Esophagus muscularis mucosa (tissue), 4 donors: Measurements from ENCODE around the gene CNBD2. TPM values are rescaled to one million over a fixed set of nuclear protein-coding genes. Genes with fewer than 3 reads are reported as not detected.
A peak's percentile ranks its signal among the peaks of the same experiment; 100 is the strongest.
"Not testable (repeated sequence)": the region's sequence is repeated elsewhere in the genome, so short reads cannot be mapped to it uniquely, and the experiment has no call there.

Experiments
- DNase-seq: peaks from one replicate; pipeline ENCODE4 v3.0.0-alpha.2; 2017; ENCODE audit errors: extremely low spot score
- H3K27ac ChIP-seq, 4 donors: fragments of 200-600 bp; sonication (generic); replicated peaks in 1 of 4; 1 replicate in 3 of 4; 2 replicates in 1 of 4; pipeline ENCODE4 v1.5.1; 2016 to 2019; ENCODE audit warnings: mild to moderate bottlenecking in 1 of 4
- H3K27me3 ChIP-seq, 4 donors: fragments of 200-600 bp; sonication (generic); one replicate each; pipeline versions ENCODE4 v1.5.1 to v1.6.0; 2016 to 2019
- H3K36me3 ChIP-seq, 4 donors: fragments of 200-600 bp; sonication (generic); one replicate each; pipeline ENCODE4 v1.5.1; 2016 to 2019
- H3K4me1 ChIP-seq, 4 donors: fragments of 200-600 bp; sonication (generic); one replicate each; pipeline ENCODE4 v1.5.1; 2016 to 2019
- H3K4me3 ChIP-seq, 4 donors: fragments of 200-600 bp; sonication (generic); 1 replicate in 2 of 4; 2 replicates in 2 of 4; pipeline ENCODE4 v1.5.1; 2016 to 2019; ENCODE audit warnings: mild to moderate bottlenecking in 4 of 4, moderate library complexity in 1 of 4
- H3K9me3 ChIP-seq, 4 donors: fragments of 200-600 bp; sonication (generic); 1 replicate in 3 of 4; 2 replicates in 1 of 4; pipeline ENCODE4 v1.5.1; 2016 to 2019
- EP300 ChIP-seq: sonication (generic); formaldehyde crosslinking; IDR thresholded peaks from one replicate; pipeline ENCODE4 v1.6.1; 2017; ENCODE audit warnings: antibody characterized with exemption
- POLR2A ChIP-seq: fragments of 450-650 bp; IDR thresholded peaks from one replicate; pipeline ENCODE4 v1.6.1; 2017; ENCODE audit warnings: antibody characterized with exemption, moderate library complexity, mild to moderate bottlenecking, low read depth
- POLR2AphosphoS5 ChIP-seq, 2 donors: sonication (generic); formaldehyde crosslinking; IDR thresholded peaks; one replicate each; pipeline ENCODE4 v1.6.1; 2017; ENCODE audit warnings: antibody characterized with exemption in 2 of 2
- whole genome bisulfite sequencing: methylation state at CpG from one replicate; pipeline ENCODE4 v1.1.5; 2018; 5-methylcytosine and 5-hydroxymethylcytosine counted together
- intact Hi-C: fragments of 100-400 bp; cut with DNase I; formaldehyde crosslinking; loops from one replicate; pipeline ENCODE4 v1.15.1; 2023
- total RNA-seq, 4 donors: library from RNA; depleted of rRNA; stranded (reverse); fragments of >200 nt; gene quantifications; one replicate each; pipeline versions ENCODE4 v1.1.0 to v1.2.1, GENCODE V29; 2016
- TF ChIP-seq, protein P1 (sequence below), 3 experiments: fragments of 200-600 bp in 2 of 3; fragments of 450-650 bp in 1 of 3; sonication (generic) in 2 of 3; IDR thresholded peaks; one replicate each; pipeline ENCODE4 v1.5.1; 2017 to 2019; ENCODE audit warnings: antibody characterized with exemption in 3 of 3, mild to moderate bottlenecking in 2 of 3, moderate library complexity in 1 of 3

CNBD2 gene
- total RNA-seq, 4 donors from 2014 or later = 4.2 to 7.1 (median 4.7) TPM

GRCh38 chr20:35947907-35948306 lies 20.5 kb upstream of the CNBD2 start:
- peaks cover 13 to 25% (median 15%) of the 10 kb centered on the region in 4 donors for H3K4me1 ChIP-seq
- peak in 1 of 2 donors; percentile 6 for TF ChIP-seq POLR2AphosphoS5 (IDR thresholded peaks at IDR 0.05)
- TF ChIP-seq EP300 = no peak
- no peak for TF ChIP-seq POLR2A
- TF ChIP-seq, protein P1, sequence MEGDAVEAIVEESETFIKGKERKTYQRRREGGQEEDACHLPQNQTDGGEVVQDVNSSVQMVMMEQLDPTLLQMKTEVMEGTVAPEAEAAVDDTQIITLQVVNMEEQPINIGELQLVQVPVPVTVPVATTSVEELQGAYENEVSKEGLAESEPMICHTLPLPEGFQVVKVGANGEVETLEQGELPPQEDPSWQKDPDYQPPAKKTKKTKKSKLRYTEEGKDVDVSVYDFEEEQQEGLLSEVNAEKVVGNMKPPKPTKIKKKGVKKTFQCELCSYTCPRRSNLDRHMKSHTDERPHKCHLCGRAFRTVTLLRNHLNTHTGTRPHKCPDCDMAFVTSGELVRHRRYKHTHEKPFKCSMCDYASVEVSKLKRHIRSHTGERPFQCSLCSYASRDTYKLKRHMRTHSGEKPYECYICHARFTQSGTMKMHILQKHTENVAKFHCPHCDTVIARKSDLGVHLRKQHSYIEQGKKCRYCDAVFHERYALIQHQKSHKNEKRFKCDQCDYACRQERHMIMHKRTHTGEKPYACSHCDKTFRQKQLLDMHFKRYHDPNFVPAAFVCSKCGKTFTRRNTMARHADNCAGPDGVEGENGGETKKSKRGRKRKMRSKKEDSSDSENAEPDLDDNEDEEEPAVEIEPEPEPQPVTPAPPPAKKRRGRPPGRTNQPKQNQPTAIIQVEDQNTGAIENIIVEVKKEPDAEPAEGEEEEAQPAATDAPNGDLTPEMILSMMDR (IDR thresholded peaks at IDR 0.05) = no peak
- peak overlapping the region in 2 of 4 donors; percentile 30 to 56 for H3K27ac ChIP-seq
- DNase-seq = no peak
- H3K36me3 ChIP-seq = peaks cover 29 to 49% (median 40%) of the 10 kb centered on the region in 4 donors
- WGBS = 75% methylated on average over 2 of the region's 2 CpGs
- H3K9me3 ChIP-seq = no peaks in the 10 kb centered on the region
- intact Hi-C loops = no loop called here
- no peak overlapping the region for H3K4me3 ChIP-seq
- no peaks in the 10 kb centered on the region for H3K27me3 ChIP-seq

- TF ChIP-seq, protein P1 (IDR thresholded peaks at IDR 0.05) = no peak
- TF ChIP-seq EP300 (no peak), POLR2A (no peak), POLR2AphosphoS5 (IDR thresholded peaks at IDR 0.05) (no peak)
- H3K36me3 ChIP-seq = peaks cover 9 to 29% (median 22%) of the 10 kb centered on the region in 4 donors
- intact Hi-C loops = no loop called here
- H3K9me3 ChIP-seq = no peaks in the 10 kb centered on the region
- peaks cover 21 to 32% (median 22%) of the 10 kb centered on the region in 4 donors for H3K4me1 ChIP-seq
- no peak overlapping the region for H3K27ac ChIP-seq
- WGBS = 94% methylated on average over 7 of the region's 7 CpGs
- H3K27me3 ChIP-seq = no peaks in the 10 kb centered on the region
- no peak overlapping the region for H3K4me3 ChIP-seq
- no peak for DNase-seq
Observed at GRCh38 chr20:35950093-35950492, 18.3 kb upstream of the CNBD2 start.

DNA sequence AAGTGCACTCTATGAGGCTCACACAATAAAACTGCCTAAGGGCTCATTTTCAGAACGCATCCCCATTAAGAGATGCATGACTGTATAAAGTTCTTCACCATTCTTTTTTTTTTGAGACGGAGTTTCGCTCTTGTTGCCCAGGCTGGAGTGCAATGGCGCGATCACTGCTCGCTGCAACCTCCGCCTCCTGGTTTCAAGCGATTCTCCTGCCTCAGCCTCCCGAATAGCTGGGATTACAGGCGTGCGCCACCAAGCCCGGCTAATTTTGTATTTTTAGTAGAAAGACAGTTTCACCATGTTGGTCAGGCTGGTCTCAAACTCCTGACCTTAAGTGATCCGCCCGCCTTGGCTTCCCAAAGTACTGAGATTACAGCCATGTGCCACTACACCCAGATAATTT lies 16.3 kb upstream of the CNBD2 start:
- Histone ChIP-seq H3K27ac (peak overlapping the region in 3 of 4 donors; percentile 90 to 99 (median 99)), H3K4me1 (peaks cover 26 to 40% (median 28%) of the 10 kb centered on the region in 4 donors), H3K36me3 (peaks cover 8 to 19% (median 13%) of the 10 kb centered on the region in 4 donors), H3K4me3 (peak overlapping the region in 1 of 4 donors; percentile 97)
- intact Hi-C loops, H3K27me3 ChIP-seq, H3K9me3 ChIP-seq, DNase-seq: not testable (repeated sequence)
- WGBS = 98% methylated on average over 14 of the region's 14 CpGs

DNA sequence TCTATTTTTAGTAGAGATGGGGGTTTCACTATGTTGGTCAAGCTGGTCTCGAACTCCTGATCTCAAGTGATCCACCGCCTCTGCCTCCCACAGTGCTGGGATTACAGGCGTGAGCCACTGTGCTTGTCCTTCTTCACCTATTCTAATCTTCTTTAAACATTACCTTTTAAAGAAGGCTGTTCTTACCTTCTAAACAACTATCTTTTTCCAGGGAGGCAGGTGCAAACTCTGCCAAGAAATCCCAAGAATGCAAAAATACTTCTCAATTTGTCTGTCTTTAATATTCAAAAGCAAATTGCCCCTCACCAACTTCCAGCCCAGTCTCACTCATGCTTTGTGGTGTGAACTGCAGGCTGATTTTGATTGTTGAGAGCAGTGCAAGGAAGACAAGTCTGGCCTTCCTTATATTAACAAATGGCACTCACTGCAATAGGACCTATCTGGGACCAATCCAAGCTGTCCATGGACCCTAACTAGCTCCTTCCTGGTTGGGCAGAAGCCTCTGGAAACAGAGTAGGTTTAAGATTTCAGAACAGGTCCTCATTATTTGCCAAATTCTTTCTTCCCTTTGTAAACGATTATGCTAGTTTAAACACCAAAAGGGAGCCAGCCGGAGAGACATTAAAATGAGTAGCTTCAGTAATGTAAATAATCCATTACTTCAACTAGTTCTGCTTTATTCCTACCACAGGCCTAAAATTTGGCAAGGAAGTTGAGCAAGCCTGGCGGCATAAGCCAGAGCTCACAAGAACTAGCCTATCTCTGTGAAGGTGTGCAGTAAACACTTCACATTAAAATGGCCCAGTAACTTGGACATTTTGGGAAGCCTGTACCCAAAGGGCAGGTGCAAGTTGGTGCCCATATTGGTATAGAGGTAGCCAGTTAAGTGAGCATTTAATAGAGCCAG lies 15.7 kb upstream of the CNBD2 start:
- H3K4me3 ChIP-seq = peak overlapping the region; percentile 68 to 97 (median 88)
- TF ChIP-seq EP300 (no peak), POLR2A (no peak), POLR2AphosphoS5 (IDR thresholded peaks at IDR 0.05) (no peak)
- TF ChIP-seq, protein P1 (IDR thresholded peaks at IDR 0.05) = no peak
- intact Hi-C loops = no loop called here
- no peaks in the 10 kb centered on the region for H3K27me3 ChIP-seq
- DNase-seq = no peak
- H3K9me3 ChIP-seq = no peaks in the 10 kb centered on the region
- WGBS = 45% methylated on average over 6 of the region's 6 CpGs
- H3K4me1 ChIP-seq = peaks cover 26 to 34% (median 28%) of the 10 kb centered on the region in 4 donors
- H3K27ac ChIP-seq = peak overlapping the region; percentile 90 to 99 (median 97)
- peaks cover 2 to 12% (median 6%) of the 10 kb centered on the region in 4 donors for H3K36me3 ChIP-seq
